Activated CD8-positive, alpha-beta memory T cell treated with anti-CD3 and anti-CD28 coated beads for 1 hour (primary cell): ENCODE measurements around the gene ZNF557.

Experiments
- DNase-seq, 2 donors: peaks; one replicate each; pipeline ENCODE4 v3.0.0-alpha.2; 2020; ENCODE audit warnings: low read depth in 1 of 2; ENCODE audit errors: extremely low read depth in 1 of 2

ZNF557 gene

DNA sequence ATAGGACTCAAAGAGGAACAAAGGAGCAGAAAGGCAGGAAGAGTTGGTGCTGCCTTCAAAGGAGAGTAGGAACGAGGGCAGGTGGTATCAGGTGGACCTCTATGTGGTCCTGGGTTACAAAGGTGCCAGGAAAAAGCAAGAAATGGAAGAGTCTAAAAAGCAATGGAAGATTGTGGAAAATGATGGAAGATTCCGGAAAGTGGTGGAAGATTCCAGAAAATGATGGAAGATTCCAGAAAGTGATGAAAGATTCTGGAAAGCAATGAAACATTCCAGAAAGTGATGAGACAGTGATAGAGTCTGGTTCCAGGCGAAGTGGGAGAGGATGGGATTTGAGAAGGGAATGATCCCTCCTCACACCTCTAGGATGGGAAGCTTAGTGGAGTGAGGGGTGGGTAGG lies 55.3 kb downstream of the ZNF557 start:
- no peak for DNase-seq

DNA sequence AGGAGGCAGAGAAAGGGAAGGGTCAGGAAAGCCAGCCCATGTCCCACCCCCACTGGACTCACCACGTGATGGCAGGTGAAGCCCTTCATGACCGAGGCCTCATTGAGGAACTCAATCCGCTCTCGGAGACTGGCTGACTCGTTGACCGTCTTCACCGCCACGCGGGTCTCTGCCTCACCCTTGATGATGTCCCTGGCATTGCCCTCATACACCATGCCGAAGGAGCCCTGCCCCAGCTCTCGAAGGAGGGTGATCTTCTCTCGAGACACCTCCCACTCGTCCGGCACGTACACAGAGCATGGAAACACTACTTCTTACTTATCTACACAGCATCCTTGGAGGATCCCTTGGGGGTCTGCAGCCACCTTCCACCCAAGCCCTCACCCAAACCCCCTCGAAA lies 55.7 kb downstream of the ZNF557 start:
- no peak for DNase-seq

DNA sequence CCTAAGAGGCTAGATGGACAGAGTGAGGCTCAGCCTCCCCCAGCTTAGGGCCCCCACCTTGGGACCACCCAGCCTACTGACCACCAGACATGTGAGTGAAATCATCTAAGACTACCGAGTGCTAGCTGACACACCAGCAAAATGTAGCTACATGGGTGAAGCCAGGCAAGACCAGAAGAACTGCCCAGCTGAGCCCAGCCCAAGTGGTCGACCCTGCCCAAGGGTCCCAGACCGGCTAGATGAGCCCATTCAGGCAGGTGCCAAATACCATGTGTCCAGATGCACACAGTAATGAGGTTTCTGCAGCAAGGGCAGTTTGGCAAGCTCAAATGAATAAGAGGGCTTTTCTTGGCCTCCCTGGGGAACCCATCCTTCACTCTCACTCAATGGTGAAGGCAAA lies 56.6 kb downstream of the ZNF557 start:
- DNase-seq, result no peak

DNA sequence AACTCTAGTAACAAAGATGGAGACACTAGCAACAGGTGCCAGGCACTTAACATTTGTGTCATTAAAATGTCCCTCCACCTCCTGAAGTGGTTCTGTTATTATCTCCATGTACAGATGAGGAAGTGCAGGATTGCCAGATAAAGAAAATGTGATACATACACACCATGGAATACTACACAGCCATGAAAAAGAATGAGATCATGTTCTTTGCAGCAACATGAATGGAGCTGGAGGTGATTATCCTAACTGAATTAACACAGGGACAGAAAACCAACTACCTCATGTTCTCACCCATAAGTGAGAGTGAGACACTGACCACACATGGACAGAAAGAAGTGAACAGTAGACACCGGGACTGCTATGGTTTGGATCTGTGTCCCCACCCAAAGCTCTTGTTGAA lies 60.5 kb downstream of the ZNF557 start:
- no peak for DNase-seq

DNA sequence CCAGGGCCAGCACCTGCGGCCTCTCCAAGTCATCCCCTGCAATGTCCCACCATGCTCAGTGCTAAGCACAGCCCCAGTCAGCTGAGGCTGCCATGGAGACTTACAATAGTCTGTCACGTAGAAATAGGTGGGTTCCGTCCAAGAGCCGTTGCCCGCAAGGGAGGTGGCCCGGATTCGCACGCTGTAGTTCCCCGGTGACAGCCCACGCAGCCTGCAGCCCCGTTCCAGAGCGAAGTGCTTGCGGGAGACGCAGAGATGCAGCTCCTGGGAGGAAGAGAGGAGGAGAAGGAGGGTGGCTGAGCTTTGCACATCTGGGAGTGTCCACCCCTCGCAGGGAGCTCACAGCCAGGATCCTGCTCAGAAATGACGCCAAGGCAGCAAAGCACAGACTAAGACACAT lies 62.6 kb downstream of the ZNF557 start:
- no peak for DNase-seq

DNA sequence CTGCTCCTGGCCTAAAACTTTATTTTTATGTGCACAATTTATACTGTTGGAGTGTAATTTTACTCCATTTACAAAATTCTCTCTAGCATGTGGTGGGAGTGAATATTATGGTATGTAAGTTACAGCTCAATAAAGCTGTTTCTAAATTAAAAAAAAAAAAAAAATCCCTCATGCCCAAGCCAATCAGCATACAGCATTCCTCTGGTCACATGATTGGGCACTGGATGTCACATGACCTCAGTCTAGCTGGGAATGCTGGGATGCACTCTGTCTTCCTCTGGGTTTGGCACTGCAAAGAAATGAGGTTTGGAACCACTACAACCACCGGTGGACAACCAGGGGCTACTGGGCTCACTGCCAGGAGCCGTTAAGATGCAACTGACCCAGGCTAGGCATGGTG lies 67.6 kb downstream of the ZNF557 start:
- DNase-seq, result no peak
